A673 (cell line): ENCODE data around the gene CD6.

ENCODE experiments used
- EZH2 ChIP-seq: fragments of 200-600 bp; sonication (generic); IDR thresholded peaks from 2 replicates; pipeline ENCODE4 v1.6.1; 2017; ENCODE audit warnings: borderline replicate concordance, low read depth, mild to moderate bottlenecking, mixed read lengths, antibody characterized with exemption, low read length; ENCODE audit not compliant: poor library complexity, severe bottlenecking
- TF ChIP-seq, protein P1 (sequence below): fragments of 300-800, 200-600 bp; sonication (generic); conservative IDR thresholded peaks from 2 replicates; pipeline ENCODE4 v1.5.1; 2017; ENCODE audit warnings: low read depth, mild to moderate bottlenecking, antibody characterized with exemption, low read length, moderate library complexity, mixed read lengths

DNA sequence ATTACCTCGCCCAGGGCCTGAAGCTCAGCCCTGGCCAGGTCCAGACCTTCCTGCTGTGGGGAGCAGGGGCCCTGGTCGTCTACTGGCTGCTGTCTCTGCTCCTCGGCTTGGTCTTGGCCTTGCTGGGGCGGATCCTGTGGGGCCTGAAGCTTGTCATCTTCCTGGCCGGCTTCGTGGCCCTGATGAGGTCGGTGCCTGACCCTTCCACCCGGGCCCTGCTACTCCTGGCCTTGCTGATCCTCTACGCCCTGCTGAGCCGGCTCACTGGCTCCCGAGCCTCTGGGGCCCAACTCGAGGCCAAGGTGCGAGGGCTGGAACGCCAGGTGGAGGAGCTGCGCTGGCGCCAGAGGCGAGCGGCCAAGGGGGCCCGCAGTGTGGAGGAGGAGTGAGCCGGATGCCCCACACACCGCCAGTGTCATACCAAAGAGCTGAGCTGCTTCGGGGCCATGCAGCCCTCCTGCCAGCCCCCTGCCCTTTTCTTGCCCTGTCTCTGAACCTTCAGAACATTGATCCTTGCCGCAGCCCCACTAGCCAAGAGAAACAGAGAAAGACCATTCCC, 49.6 kb upstream of the CD6 start:
- TF ChIP-seq, protein P1, sequence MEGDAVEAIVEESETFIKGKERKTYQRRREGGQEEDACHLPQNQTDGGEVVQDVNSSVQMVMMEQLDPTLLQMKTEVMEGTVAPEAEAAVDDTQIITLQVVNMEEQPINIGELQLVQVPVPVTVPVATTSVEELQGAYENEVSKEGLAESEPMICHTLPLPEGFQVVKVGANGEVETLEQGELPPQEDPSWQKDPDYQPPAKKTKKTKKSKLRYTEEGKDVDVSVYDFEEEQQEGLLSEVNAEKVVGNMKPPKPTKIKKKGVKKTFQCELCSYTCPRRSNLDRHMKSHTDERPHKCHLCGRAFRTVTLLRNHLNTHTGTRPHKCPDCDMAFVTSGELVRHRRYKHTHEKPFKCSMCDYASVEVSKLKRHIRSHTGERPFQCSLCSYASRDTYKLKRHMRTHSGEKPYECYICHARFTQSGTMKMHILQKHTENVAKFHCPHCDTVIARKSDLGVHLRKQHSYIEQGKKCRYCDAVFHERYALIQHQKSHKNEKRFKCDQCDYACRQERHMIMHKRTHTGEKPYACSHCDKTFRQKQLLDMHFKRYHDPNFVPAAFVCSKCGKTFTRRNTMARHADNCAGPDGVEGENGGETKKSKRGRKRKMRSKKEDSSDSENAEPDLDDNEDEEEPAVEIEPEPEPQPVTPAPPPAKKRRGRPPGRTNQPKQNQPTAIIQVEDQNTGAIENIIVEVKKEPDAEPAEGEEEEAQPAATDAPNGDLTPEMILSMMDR: no peak
- TF ChIP-seq EZH2: no peak
